Measurements from ENCODE around the gene GCH1.

GCH1 gene

GRCh38 chr14:54798465-54799124 is 104.0 kb downstream of the GCH1 start:
- no peak for DNase-seq (ENCODE audit: low read depth in 2 of 2)

GRCh38 chr14:54797986-54798385 is 104.6 kb downstream of the GCH1 start:
- no peak for DNase-seq (ENCODE audit: low read depth in 2 of 2)

GRCh38 chr14:54797556-54797955 is 105.1 kb downstream of the GCH1 start:
- no peak for DNase-seq (ENCODE audit: low read depth in 2 of 2)

GRCh38 chr14:54796961-54797360 is 105.7 kb downstream of the GCH1 start:
- no peak for DNase-seq (ENCODE audit: low read depth in 2 of 2)

- DNase-seq (ENCODE audit: low read depth in 2 of 2) = no peak
Measured at GRCh38 chr14:54794796-54795195, 107.8 kb downstream of the GCH1 start.

GRCh38 chr14:54794159-54794558 is 108.5 kb downstream of the GCH1 start:
- DNase-seq (ENCODE audit: low read depth in 2 of 2) = no peak

- DNase-seq (ENCODE audit: low read depth in 2 of 2) = no peak
Measured at GRCh38 chr14:54792288-54792687, 110.3 kb downstream of the GCH1 start.

Measured in stimulated activated CD4-positive, alpha-beta T cell treated with anti-CD3 and anti-CD28 coated beads, Interleukin-1b, Interleukin-23, amount 100 ng/mL, for 4 hours (primary cell).